Lower leg skin (tissue), 3 donors: Measurements from ENCODE around the gene LMAN2.

Experiments used
- CTCF ChIP-seq, 3 donors: fragments of 450-650 bp; IDR thresholded peaks; one replicate each; pipeline ENCODE4 v1.5.1; 2016; ENCODE audit warnings: antibody characterized with exemption in 3 of 3, mild to moderate bottlenecking in 3 of 3, moderate library complexity in 2 of 3
- POLR2A ChIP-seq, 2 donors: fragments of 450-650 bp; IDR thresholded peaks; one replicate each; pipeline ENCODE4 v1.6.1; 2016 to 2017; ENCODE audit warnings: antibody characterized with exemption in 2 of 2, mild to moderate bottlenecking in 1 of 2, moderate library complexity in 1 of 2

GRCh38 chr5:177293819-177294581 is 57.5 kb downstream of the LMAN2 start:
- TF ChIP-seq CTCF (IDR thresholded peaks at IDR 0.05) (no peak), POLR2A (IDR thresholded peaks at IDR 0.05) (no peak)
